SH-SY5Y (cell line): ENCODE data around the gene TSG101.

ENCODE experiments used
- GATA2 ChIP-seq: IDR thresholded peaks from 2 replicates; pipeline ENCODE4 v1.6.1; 2011; ENCODE audit warnings: mild to moderate bottlenecking, low read depth, low read length
- GATA3 ChIP-seq: IDR thresholded peaks from 2 replicates; pipeline ENCODE4 v1.6.1; 2011; ENCODE audit warnings: low read depth, mild to moderate bottlenecking, low read length, moderate library complexity

- TF ChIP-seq GATA2 = no peak
- TF ChIP-seq GATA3 = no peak
Observed at GRCh38 chr11:18524248-18524647, 2.5 kb downstream of the TSG101 start.
